Neural progenitor cell (in vitro differentiated cells): ENCODE results near the gene CRYGN. TPM values are rescaled to one million over a fixed set of nuclear protein-coding genes. Genes with fewer than 3 reads are reported as not detected.

Experiments
- DNase-seq: peaks from one replicate; pipeline ENCODE4 v3.0.0-alpha.2; 2016; ENCODE audit warnings: low spot score
- H2AFZ ChIP-seq: fragments of 200-600 bp; sonication (generic); replicated peaks from 2 replicates; pipeline ENCODE4 v1.6.1; 2016; ENCODE audit warnings: antibody characterized with exemption
- H3F3A ChIP-seq: fragments of 200-600 bp; sonication (generic); 2 replicates; pipeline ENCODE4 v1.6.1; 2016; ENCODE audit warnings: antibody characterized with exemption, low read depth
- H3K27ac ChIP-seq: fragments of 200-600 bp; sonication (generic); 2 replicates; pipeline ENCODE4 v1.5.1; 2016; ENCODE audit warnings: mild to moderate bottlenecking
- H3K27me3 ChIP-seq: fragments of 200-600 bp; sonication (generic); 2 replicates; pipeline ENCODE4 v1.6.1; 2016; ENCODE audit warnings: mild to moderate bottlenecking, moderate library complexity
- H3K36me3 ChIP-seq: fragments of 200-600 bp; sonication (generic); 2 replicates; pipeline ENCODE4 v1.5.1; 2016
- H3K4me1 ChIP-seq: fragments of 200-600 bp; sonication (generic); 2 replicates; pipeline ENCODE4 v1.6.1; 2016; ENCODE audit warnings: mixed run types
- H3K4me2 ChIP-seq: fragments of 200-600 bp; sonication (generic); 2 replicates; pipeline ENCODE4 v1.6.1; 2016
- H3K4me3 ChIP-seq: fragments of 200-600 bp; sonication (generic); 2 replicates; pipeline ENCODE4 v1.5.1; 2016
- H3K79me2 ChIP-seq: fragments of 200-600 bp; sonication (generic); 2 replicates; pipeline ENCODE4 v1.6.1; 2016; ENCODE audit warnings: low read depth
- H3K9ac ChIP-seq: fragments of 200-600 bp; sonication (generic); 2 replicates; pipeline ENCODE4 v1.6.1; 2016
- H3K9me3 ChIP-seq: fragments of 200-600 bp; sonication (generic); 2 replicates; pipeline ENCODE4 v1.5.1; 2016; ENCODE audit warnings: low read depth
- H4K20me1 ChIP-seq: fragments of 200-600 bp; sonication (generic); 2 replicates; pipeline ENCODE4 v1.6.1; 2016; ENCODE audit warnings: low read depth
- H3K27ac Mint-ChIP-seq: 3 replicates; pipeline ENCODE4 v1.8.0; 2021; ENCODE audit warnings: mixed read lengths
- H3K27me3 Mint-ChIP-seq: 2 replicates; pipeline ENCODE4 v1.8.0; 2022; ENCODE audit warnings: low read depth, mild to moderate bottlenecking, inconsistent platforms, moderate library complexity, mixed read lengths; ENCODE audit not compliant: insufficient read depth
- H3K36me3 Mint-ChIP-seq: 3 replicates; pipeline ENCODE4 v1.8.0; 2021; ENCODE audit warnings: mixed read lengths
- H3K4me1 Mint-ChIP-seq: 3 replicates; pipeline ENCODE4 v1.8.0; 2021; ENCODE audit warnings: mixed read lengths
- H3K4me3 Mint-ChIP-seq: 3 replicates; pipeline ENCODE4 v1.8.0; 2021; ENCODE audit warnings: mild to moderate bottlenecking, moderate library complexity, mixed read lengths
- H3K9me3 Mint-ChIP-seq: 3 replicates; pipeline ENCODE4 v1.8.0; 2020; ENCODE audit warnings: mixed read lengths
- CTCF ChIP-seq: fragments of 200-600 bp; sonication (generic); IDR thresholded peaks from 2 replicates; pipeline ENCODE4 v1.5.1; 2017; ENCODE audit warnings: antibody characterized with exemption, mild to moderate bottlenecking
- EZH2 ChIP-seq: fragments of 200-600 bp; sonication (generic); IDR thresholded peaks from 2 replicates; pipeline ENCODE4 v1.6.1; 2017; ENCODE audit warnings: antibody characterized with exemption, mild to moderate bottlenecking, moderate library complexity
- EZH2phosphoT487 ChIP-seq: fragments of 200-600 bp; sonication (generic); IDR thresholded peaks from 2 replicates; pipeline ENCODE4 v1.6.1; 2017; ENCODE audit warnings: antibody characterized with exemption
- total RNA-seq: library from RNA; depleted of rRNA; stranded (reverse); fragments of >200 nt; gene quantifications from 2 replicates; pipeline ENCODE4 v1.2.3, GENCODE V29; 2015; ENCODE audit warnings: low replicate concordance

Gene CRYGN
- total RNA-seq, 1 donor from 2014 or later = not detected

- Histone ChIP-seq H3K9me3 (no peaks in the 10 kb centered on the region), H3K4me3 (no peak overlapping the region), H3K27me3 (no peaks in the 10 kb centered on the region), H3K9ac (no peak overlapping the region), H3K4me2 (no peak overlapping the region), H3K4me1 (peaks cover 12% of the 10 kb centered on the region), H3F3A (peaks cover 17% of the 10 kb centered on the region), H2AFZ (no peak overlapping the region), H3K79me2 (peaks cover 48% of the 10 kb centered on the region), H4K20me1 (peaks cover 43% of the 10 kb centered on the region), H3K27ac (no peak overlapping the region), H3K36me3 (peaks cover 6% of the 10 kb centered on the region)
- no peaks in the 10 kb centered on the region for H3K9me3 Mint-ChIP-seq
- TF ChIP-seq EZH2 = no peak
- TF ChIP-seq EZH2phosphoT487 = no peak
- TF ChIP-seq CTCF = no peak
- no peak for DNase-seq
- H3K27ac Mint-ChIP-seq = no peak overlapping the region
- H3K27me3 Mint-ChIP-seq = no peaks in the 10 kb centered on the region
- peaks cover 4% of the 10 kb centered on the region for H3K4me1 Mint-ChIP-seq
- H3K4me3 Mint-ChIP-seq = no peak overlapping the region
- peaks cover 39% of the 10 kb centered on the region for H3K36me3 Mint-ChIP-seq
Observed at GRCh38 chr7:151487228-151487627, 47.3 kb upstream of the CRYGN start.

- no peak for DNase-seq
- no peak for TF ChIP-seq EZH2phosphoT487
- Mint-ChIP-seq H3K4me3 (no peak overlapping the region), H3K9me3 (no peaks in the 10 kb centered on the region), H3K4me1 (peaks cover 4% of the 10 kb centered on the region), H3K27ac (no peak overlapping the region), H3K27me3 (no peaks in the 10 kb centered on the region), H3K36me3 (peaks cover 40% of the 10 kb centered on the region)
- Histone ChIP-seq H3K4me3 (no peak overlapping the region), H3K27ac (no peak overlapping the region), H3K9ac (no peak overlapping the region), H3K79me2 (peaks cover 48% of the 10 kb centered on the region), H3F3A (peaks cover 11% of the 10 kb centered on the region), H3K36me3 (peaks cover 11% of the 10 kb centered on the region), H4K20me1 (peaks cover 39% of the 10 kb centered on the region), H3K4me2 (no peak overlapping the region), H3K9me3 (no peaks in the 10 kb centered on the region), H3K4me1 (peaks cover 10% of the 10 kb centered on the region), H2AFZ (no peak overlapping the region), H3K27me3 (no peaks in the 10 kb centered on the region)
Observed at GRCh38 chr7:151486074-151486473, 46.1 kb upstream of the CRYGN start.

GRCh38 chr7:151484971-151485707 lies 45.2 kb upstream of the CRYGN start:
- no peak overlapping the region for H3K4me3 ChIP-seq
- H3K4me2 ChIP-seq = no peak overlapping the region
- H2AFZ ChIP-seq = no peak overlapping the region
- no peaks in the 10 kb centered on the region for H3K27me3 Mint-ChIP-seq
- no peak overlapping the region for H3K4me3 Mint-ChIP-seq
- H3K36me3 ChIP-seq = peaks cover 13% of the 10 kb centered on the region
- no peak overlapping the region for H3K27ac ChIP-seq
- H3K4me1 ChIP-seq = peaks cover under 1% of the 10 kb centered on the region
- no peaks in the 10 kb centered on the region for H3K9me3 ChIP-seq
- H3K4me1 Mint-ChIP-seq = no peaks in the 10 kb centered on the region
- H3K9me3 Mint-ChIP-seq = no peaks in the 10 kb centered on the region
- DNase-seq = no peak
- peaks cover 49% of the 10 kb centered on the region for H3K79me2 ChIP-seq
- no peak overlapping the region for H3K27ac Mint-ChIP-seq
- TF ChIP-seq CTCF (no peak), EZH2 (no peak), EZH2phosphoT487 (no peak)
- H3F3A ChIP-seq = peaks cover 2% of the 10 kb centered on the region
- no peak overlapping the region for H3K9ac ChIP-seq
- H3K36me3 Mint-ChIP-seq = peaks cover 40% of the 10 kb centered on the region
- H4K20me1 ChIP-seq = peaks cover 31% of the 10 kb centered on the region
- H3K27me3 ChIP-seq = no peaks in the 10 kb centered on the region

- Mint-ChIP-seq H3K4me3 (no peak overlapping the region), H3K9me3 (no peaks in the 10 kb centered on the region), H3K4me1 (no peaks in the 10 kb centered on the region), H3K27ac (no peak overlapping the region), H3K27me3 (no peaks in the 10 kb centered on the region), H3K36me3 (peaks cover 35% of the 10 kb centered on the region)
- Histone ChIP-seq H3K79me2 (peaks cover 60% of the 10 kb centered on the region), H3K9me3 (no peaks in the 10 kb centered on the region), H3K27ac (no peak overlapping the region), H3F3A (no peaks in the 10 kb centered on the region), H3K36me3 (peaks cover 13% of the 10 kb centered on the region), H4K20me1 (peaks cover 37% of the 10 kb centered on the region), H3K4me1 (no peaks in the 10 kb centered on the region), H3K9ac (no peak overlapping the region), H2AFZ (no peak overlapping the region), H3K4me3 (no peak overlapping the region), H3K4me2 (no peak overlapping the region), H3K27me3 (no peaks in the 10 kb centered on the region)
- no peak for DNase-seq
- no peak for TF ChIP-seq EZH2phosphoT487
- no peak for TF ChIP-seq EZH2
- no peak for TF ChIP-seq CTCF
Observed at GRCh38 chr7:151483711-151483983, 43.7 kb upstream of the CRYGN start.
